HepG2 (cell line): ENCODE measurements around the gene ECSCR. TPM values are rescaled to one million over a fixed set of nuclear protein-coding genes. Genes with fewer than 3 reads are reported as not detected.

Source experiments
- ATAC-seq: fragments of 200-7000 bp; cut with Tn5 transposase; 3 replicates; pipeline ENCODE4 v1.9.1; 2020; ENCODE audit warnings: mild to moderate bottlenecking, moderate library complexity
- BruUV-seq: library from RNA; stranded (reverse); fragments of 400-500 nt; replicated peaks from 2 replicates; lab custom pipeline; 2021; lab: Mats Ljungman, UMichigan
- CTCF ChIA-PET: fragments of 300-600 bp; formaldehyde crosslinking; extraction: SDS; loops from one replicate; lab custom pipeline; 2021; ENCODE audit warnings: low total read pairs, inconsistent platforms, low intra/inter-chr PET ratio; lab: Yijun Ruan, JAX
- POLR2A ChIA-PET: fragments of 350-600 bp; sonication (Branson Sonifier 250); formaldehyde crosslinking; loops from one replicate; lab custom pipeline; 2020; ENCODE audit warnings: antibody characterized with exemption, inconsistent platforms; lab: Yijun Ruan, JAX
- DNase-seq: peaks from one replicate; pipeline ENCODE4 v3.0.0-alpha.2; 2015; ENCODE audit warnings: low spot score
- FAIRE-seq: peaks from 3 replicates; lab custom pipeline; 2011; peaks lifted over from hg19 to GRCh38; lab: Jason Lieb, UNC
- H2AFZ ChIP-seq: one replicate; pipeline ENCODE4 v1.6.1; 2011; ENCODE audit warnings: low read length, inconsistent platforms
- H3K27ac ChIP-seq: fragments of 300-600 bp; 3 replicates; pipeline ENCODE4 v1.8.0; 2011; ENCODE audit warnings: mixed run types, mild to moderate bottlenecking, mixed read lengths, low read length, inconsistent platforms; ENCODE audit not compliant: insufficient read depth; ENCODE audit errors: extremely low read length
- H3K27me3 ChIP-seq, 2 experiments: fragments of 200-600 bp in 1 of 2; 2 replicates in 1 of 2; 3 replicates in 1 of 2; pipeline versions ENCODE4 v1.6.0 to v1.8.0; 2011; ENCODE audit warnings: low read length in 2 of 2, mild to moderate bottlenecking in 2 of 2, moderate library complexity in 2 of 2, inconsistent platforms in 1 of 2; ENCODE audit not compliant: insufficient read depth in 2 of 2, control insufficient read depth in 1 of 2
- H3K36me3 ChIP-seq, 2 experiments: fragments of 200-600 bp in 1 of 2; replicated peaks in 1 of 2; 2 replicates in 1 of 2; 3 replicates in 1 of 2; pipeline versions ENCODE4 v1.5.1 to v1.8.0; 2011; ENCODE audit warnings: low read length in 2 of 2, inconsistent platforms in 1 of 2; ENCODE audit not compliant: insufficient read depth in 2 of 2, control insufficient read depth in 1 of 2
- H3K4me1 ChIP-seq: 2 replicates; pipeline ENCODE4 v1.5.1; 2012; ENCODE audit warnings: low read length, inconsistent platforms; ENCODE audit not compliant: insufficient read depth
- H3K4me2 ChIP-seq: 2 replicates; pipeline ENCODE4 v1.6.0; 2011; ENCODE audit warnings: low read depth, low read length, inconsistent platforms
- H3K4me3 ChIP-seq, 3 experiments: fragments of 200-600 bp in 1 of 3; sonication (generic), shearing (Covaris generic) in 1 of 3; replicated peaks in 1 of 3; 2 replicates each; pipeline ENCODE4 v1.5.1; 2011 to 2016; ENCODE audit warnings: low read length in 3 of 3, inconsistent platforms in 2 of 3, low read depth in 2 of 3, mild to moderate bottlenecking in 2 of 3, control low read depth in 1 of 3, mixed read lengths in 1 of 3; ENCODE audit not compliant: insufficient read depth in 1 of 3
- H3K79me2 ChIP-seq: one replicate; pipeline ENCODE4 v1.6.1; 2011; ENCODE audit warnings: low read length, inconsistent platforms; ENCODE audit not compliant: insufficient read depth
- H3K9ac ChIP-seq: 2 replicates; pipeline ENCODE4 v1.6.0; 2011; ENCODE audit warnings: mild to moderate bottlenecking, low read depth, low read length, inconsistent platforms; ENCODE audit not compliant: insufficient read depth
- H3K9me3 ChIP-seq: 2 replicates; pipeline ENCODE4 v1.5.1; 2012; ENCODE audit warnings: mild to moderate bottlenecking, low read length
- H4K20me1 ChIP-seq: 2 replicates; pipeline ENCODE4 v1.6.0; 2011; ENCODE audit warnings: inconsistent platforms, mild to moderate bottlenecking, low read length, moderate library complexity; ENCODE audit not compliant: insufficient read depth
- AKNA ChIP-seq: sonication (generic); formaldehyde crosslinking; IDR thresholded peaks from 2 replicates; pipeline ENCODE4 v1.4.0; 2020; ENCODE audit warnings: missing genetic modification reagents, borderline replicate concordance
- HIVEP1 ChIP-seq: sonication (generic); formaldehyde crosslinking; IDR thresholded peaks from 2 replicates; pipeline ENCODE4 v1.4.0; 2020; ENCODE audit warnings: mild to moderate bottlenecking, missing genetic modification reagents
- SRSF4 ChIP-seq: fragments of 200-400 bp; formaldehyde crosslinking; IDR thresholded peaks from one replicate; pipeline ENCODE4 v1.6.1; 2018; ENCODE audit warnings: mild to moderate bottlenecking, low read depth, low read length, moderate library complexity; ENCODE audit not compliant: poor library complexity, severe bottlenecking
- TP53 ChIP-seq: sonication (generic); formaldehyde crosslinking; conservative IDR thresholded peaks from 2 replicates; pipeline ENCODE4 v1.4.0; 2020; ENCODE audit warnings: missing genetic modification reagents
- ZNF318 ChIP-seq: sonication (generic); formaldehyde crosslinking; IDR thresholded peaks from 2 replicates; pipeline ENCODE4 v1.4.0; 2020; ENCODE audit warnings: mild to moderate bottlenecking, missing genetic modification reagents
- ZNF572 ChIP-seq: sonication (generic); formaldehyde crosslinking; IDR thresholded peaks from 2 replicates; pipeline ENCODE4 v1.5.1; 2020; ENCODE audit warnings: mild to moderate bottlenecking, missing genetic modification reagents
- WGBS: methylation state at CpG from one replicate; pipeline ENCODE4 v1.1.6; 2017; ENCODE audit warnings: low lambda C conversion rate; 5-methylcytosine and 5-hydroxymethylcytosine counted together
- in situ Hi-C: cut with HindIII; loops from 2 replicates; pipeline ENCODE4 v1.10.0; 2017; ENCODE audit warnings: low pct_unique_long_range_greater_than_20kb; ENCODE audit not compliant: extremely low pct_ligation_motif_present
- intact Hi-C: fragments of 100-400 bp; cut with micrococcal nuclease; formaldehyde crosslinking; loops from one replicate; pipeline ENCODE4 v1.10.0; 2022; ENCODE audit not compliant: unreplicated experiment
- polyA plus RNA-seq, 8 experiments: library from polyadenylated mRNA; depleted of rRNA in 3 of 8; stranded (reverse) in 7 of 8; unstranded in 1 of 8; fragments of >200 nt; fragmentation: Illumina TruSeq in 4 of 8; extraction: Trizol in 4 of 8; gene quantifications; 2 replicates each; pipeline versions ENCODE4 v1.2.1 to v1.2.3, GENCODE V29; 2011 to 2016; ENCODE audit warnings: low read depth in 4 of 8, missing spikeins in 1 of 8, mixed read lengths in 1 of 8; ENCODE audit not compliant: insufficient read depth in 1 of 8
- total RNA-seq, 5 experiments: library from RNA; depleted of rRNA; stranded (reverse); fragments of >200 nt; fragmentation: Illumina TruSeq; extraction: Trizol; gene quantifications; 2 replicates each; pipeline ENCODE4 v1.2.3, GENCODE V29; 2016; ENCODE audit warnings: low read depth in 1 of 5

The ECSCR gene
- total and polyA plus RNA-seq, 2 of the 13 experiments (the other 11 are each of a cell fraction or from before 2014, with no cell fraction given), result 0.18 TPM; not detected in 1

- no peak for TF ChIP-seq ZNF318 (CRISPR knock-in tag)
Observed at GRCh38 chr5:139402561-139403158, 59.9 kb downstream of the ECSCR start (continued).

- H3K27me3 ChIP-seq, result no peaks in the 10 kb centered on the region
- FAIRE-seq, result no peak
- no peak overlapping the region for H3K4me3 ChIP-seq
- peaks cover 2% of the 10 kb centered on the region for H3K79me2 ChIP-seq
- in situ Hi-C loops, result no loop called here
- 80% methylated on average over 10 of the region's 10 CpGs for WGBS
- DNase-seq, result no peak
- ATAC-seq, result no peak
- BruUV-seq, result no TSS peak
- no peak overlapping the region for H2AFZ ChIP-seq
- POLR2A ChIA-PET, result interaction anchor here (1.2 kb wide), 1 partner anchor 9 kb away, joined by 3 read pairs; no protein-coding TSS in a partner anchor
- no peaks in the 10 kb centered on the region for H3K9me3 ChIP-seq
- peaks cover 34% of the 10 kb centered on the region for H3K4me1 ChIP-seq
- H3K36me3 ChIP-seq, result no peaks in the 10 kb centered on the region; a peak in 2 of 5 replicates
- H3K27ac ChIP-seq, result no peak overlapping the region
- no peak overlapping the region for H3K4me2 ChIP-seq
- no peak overlapping the region for H3K9ac ChIP-seq
- intact Hi-C loops, result no loop called here
- CTCF ChIA-PET, result interaction anchor here (1.6 kb wide), 1 partner anchor 16 kb away, joined by 6 read pairs; no protein-coding TSS in a partner anchor
- H4K20me1 ChIP-seq, result no peaks in the 10 kb centered on the region; the same call in 1 of the 2 replicates
- no peak for TF ChIP-seq HIVEP1 (CRISPR knock-in tag)
- no peak for TF ChIP-seq SRSF4
- TF ChIP-seq TP53 (CRISPR knock-in tag), result no peak
- TF ChIP-seq ZNF572 (CRISPR knock-in tag), result no peak
- TF ChIP-seq AKNA (CRISPR knock-in tag), result no peak
Observed at GRCh38 chr5:139401546-139401945, 61.0 kb downstream of the ECSCR start.
